Parathyroid adenoma (tissue), 2 donors: Measurements from ENCODE around the gene DBH.

Source experiments
- H2AFZ ChIP-seq: fragments of 300-600 bp; sonication (generic); one replicate; pipeline ENCODE4 v1.7.0; 2017; ENCODE audit warnings: antibody characterized with exemption, mild to moderate bottlenecking
- H3K27ac ChIP-seq: fragments of 300-600 bp; sonication (generic); one replicate; pipeline ENCODE4 v1.7.0; 2017
- H3K27me3 ChIP-seq: fragments of 300-600 bp; sonication (generic); one replicate; pipeline ENCODE4 v1.7.0; 2017; ENCODE audit warnings: low read length; ENCODE audit not compliant: control insufficient read depth, insufficient read depth
- H3K36me3 ChIP-seq: fragments of 300-600 bp; sonication (generic); one replicate; pipeline ENCODE4 v1.7.0; 2017; ENCODE audit warnings: low read length; ENCODE audit not compliant: control insufficient read depth, insufficient read depth
- H3K4me1 ChIP-seq: fragments of 300-600 bp; sonication (generic); one replicate; pipeline ENCODE4 v1.7.0; 2017; ENCODE audit warnings: control low read depth
- H3K4me2 ChIP-seq: fragments of 300-600 bp; sonication (generic); one replicate; pipeline ENCODE4 v1.7.0; 2017; ENCODE audit warnings: low read length
- H3K4me3 ChIP-seq: fragments of 300-600 bp; sonication (generic); one replicate; pipeline ENCODE4 v1.7.0; 2017; ENCODE audit warnings: low read depth, low read length
- H3K79me2 ChIP-seq: fragments of 300-600 bp; sonication (generic); one replicate; pipeline ENCODE4 v1.7.0; 2017; ENCODE audit warnings: control low read depth
- H3K9ac ChIP-seq: fragments of 300-600 bp; sonication (generic); one replicate; pipeline ENCODE4 v1.7.0; 2017; ENCODE audit warnings: mild to moderate bottlenecking
- H3K9me3 ChIP-seq: fragments of 300-600 bp; sonication (generic); one replicate; pipeline ENCODE4 v1.7.0; 2017; ENCODE audit warnings: low read length; ENCODE audit not compliant: control insufficient read depth
- CTCF ChIP-seq: fragments of 300-600 bp; sonication (generic); IDR thresholded peaks from one replicate; pipeline ENCODE4 v1.7.0; 2017; ENCODE audit warnings: antibody characterized with exemption, mild to moderate bottlenecking
- donor health status: primary hyperparathyroidism.

DBH gene

DNA sequence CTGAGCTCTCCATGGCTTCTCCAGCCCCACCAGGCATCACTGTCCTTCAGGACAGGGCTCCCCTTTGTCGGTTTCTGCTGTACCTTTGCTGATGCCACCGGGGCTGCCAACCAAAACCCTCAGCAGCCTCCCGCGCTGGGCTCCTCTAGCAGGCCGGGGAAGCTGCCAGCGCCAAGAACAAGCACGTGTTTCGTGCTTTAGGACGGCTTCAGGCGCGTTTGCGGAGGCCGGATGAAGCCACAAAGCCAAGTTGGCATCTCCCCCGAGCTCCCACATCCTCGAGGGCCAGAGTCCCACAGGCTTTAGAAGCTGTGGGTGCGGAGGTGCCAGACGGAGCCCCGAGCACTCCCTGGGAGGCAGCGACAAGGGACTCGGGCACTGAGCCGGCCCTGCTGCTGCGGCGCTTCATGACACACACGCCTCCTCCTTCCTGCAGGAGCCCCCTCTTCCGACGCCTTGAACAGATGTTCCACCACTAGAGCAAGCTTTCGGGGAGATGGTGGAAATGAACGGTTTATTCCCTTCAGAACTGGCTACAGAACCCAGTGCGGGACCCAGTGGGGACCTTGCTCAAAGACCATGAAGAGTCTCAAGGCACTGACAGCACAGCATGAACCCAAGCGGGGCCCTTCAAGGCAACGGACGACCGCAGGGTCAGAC is 65.3 kb downstream of the DBH start:
- no peak overlapping the region for H2AFZ ChIP-seq
- H3K79me2 ChIP-seq = no peaks in the 10 kb centered on the region
- H3K36me3 ChIP-seq = no peaks in the 10 kb centered on the region
- H3K27me3 ChIP-seq = no peaks in the 10 kb centered on the region
- no peak overlapping the region for H3K4me3 ChIP-seq
- no peak for TF ChIP-seq CTCF
- H3K4me2 ChIP-seq = no peak overlapping the region
- H3K27ac ChIP-seq = no peak overlapping the region
- no peaks in the 10 kb centered on the region for H3K9me3 ChIP-seq
- H3K4me1 ChIP-seq = no peaks in the 10 kb centered on the region
- no peak overlapping the region for H3K9ac ChIP-seq

DNA sequence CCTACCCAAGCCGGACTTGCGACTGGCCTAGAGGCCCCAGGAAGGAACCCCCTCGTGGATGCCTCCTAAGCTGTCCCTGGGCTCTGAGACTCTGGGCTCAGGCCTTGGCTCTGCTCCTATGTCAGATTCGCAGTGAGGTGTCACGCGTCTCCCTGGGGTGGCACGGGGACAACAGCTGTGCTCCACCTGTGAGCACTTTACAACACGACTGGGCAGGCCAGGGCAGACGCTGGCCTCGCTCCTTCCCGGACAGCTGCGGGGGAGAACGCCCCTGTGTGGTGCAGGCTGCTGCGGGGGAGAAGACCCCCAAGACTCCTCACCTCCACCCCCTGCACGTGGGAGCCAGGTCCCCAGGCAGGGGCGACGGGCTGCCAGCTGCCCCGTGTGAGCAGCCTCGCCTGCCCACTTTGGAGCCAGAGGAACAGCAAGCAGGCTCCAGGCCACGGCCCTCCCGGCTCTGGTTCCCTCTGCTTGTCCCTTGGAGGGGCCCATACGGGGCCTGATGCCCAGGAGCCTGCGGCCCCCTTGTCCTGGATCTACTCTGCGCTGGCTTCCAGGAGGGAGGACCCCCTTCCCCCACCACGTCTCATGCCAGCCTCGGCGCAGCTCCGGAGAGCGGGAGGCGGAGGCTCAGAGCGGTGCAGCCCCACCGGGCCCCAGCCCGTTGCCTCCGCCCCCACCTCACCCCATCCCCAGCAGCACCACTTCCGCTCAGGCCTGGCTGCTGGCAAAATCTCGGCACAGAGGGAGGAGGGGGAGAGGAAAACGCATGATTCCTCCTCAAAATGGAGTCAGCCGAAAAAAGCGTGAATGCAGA is 66.0 kb downstream of the DBH start:
- no peaks in the 10 kb centered on the region for H3K79me2 ChIP-seq
- TF ChIP-seq CTCF = no peak
- H3K9ac ChIP-seq = no peak overlapping the region
- no peak overlapping the region for H3K4me3 ChIP-seq
- no peak overlapping the region for H2AFZ ChIP-seq
- no peaks in the 10 kb centered on the region for H3K9me3 ChIP-seq
- H3K36me3 ChIP-seq = no peaks in the 10 kb centered on the region
- H3K27ac ChIP-seq = no peak overlapping the region
- H3K27me3 ChIP-seq = no peaks in the 10 kb centered on the region
- no peak overlapping the region for H3K4me2 ChIP-seq
- no peaks in the 10 kb centered on the region for H3K4me1 ChIP-seq

GRCh38 chr9:133702798-133703590 is 66.8 kb downstream of the DBH start:
- no peaks in the 10 kb centered on the region for H3K9me3 ChIP-seq
- no peaks in the 10 kb centered on the region for H3K4me1 ChIP-seq
- no peak overlapping the region for H2AFZ ChIP-seq
- no peaks in the 10 kb centered on the region for H3K79me2 ChIP-seq
- H3K27ac ChIP-seq = no peak overlapping the region
- TF ChIP-seq CTCF = no peak
- H3K4me2 ChIP-seq = no peak overlapping the region
- no peaks in the 10 kb centered on the region for H3K36me3 ChIP-seq
- no peak overlapping the region for H3K4me3 ChIP-seq
- no peaks in the 10 kb centered on the region for H3K27me3 ChIP-seq
- H3K9ac ChIP-seq = no peak overlapping the region

DNA sequence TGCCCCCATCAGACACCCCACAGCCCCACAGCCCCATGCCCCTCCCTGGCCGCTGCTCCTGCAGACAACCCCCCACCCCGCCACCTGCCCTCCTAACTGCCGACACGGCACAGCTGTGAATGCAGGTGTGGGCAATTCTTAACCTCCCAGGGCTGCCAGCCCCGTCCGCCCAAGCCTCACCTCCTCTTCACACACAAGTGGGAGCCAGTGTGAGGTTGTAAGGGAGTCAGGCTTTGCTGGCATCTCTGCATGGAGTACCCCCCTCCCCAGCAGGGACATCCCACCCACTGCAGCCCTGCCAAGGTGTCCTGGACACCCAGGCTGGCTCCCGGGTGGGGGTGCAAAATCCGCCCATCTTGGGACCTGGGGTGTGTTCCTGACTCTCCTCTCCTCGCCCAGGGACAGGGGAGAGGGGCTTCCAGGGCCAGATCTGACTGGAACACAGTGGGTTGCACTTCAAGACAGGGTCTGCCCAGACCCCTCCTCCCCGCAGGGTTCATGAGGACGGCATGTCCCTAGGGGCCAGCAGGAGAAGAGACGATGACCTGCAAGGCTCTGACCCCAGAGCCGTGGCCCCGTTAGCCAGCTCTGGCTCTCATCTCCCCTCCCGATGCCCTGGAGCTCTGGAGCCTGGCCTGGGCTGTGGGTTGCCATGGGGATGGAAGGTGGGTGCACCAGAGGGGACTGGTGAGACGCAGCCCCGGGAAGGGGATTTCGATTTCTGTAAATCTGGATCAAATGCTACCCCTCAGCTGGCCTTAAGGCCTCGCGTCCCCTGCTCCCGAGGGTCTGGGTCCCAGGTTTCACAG is 67.6 kb downstream of the DBH start:
- Histone ChIP-seq H3K4me1 (no peaks in the 10 kb centered on the region), H3K27ac (no peak overlapping the region), H3K4me2 (no peak overlapping the region), H3K4me3 (no peak overlapping the region), H3K36me3 (no peaks in the 10 kb centered on the region), H3K9ac (no peak overlapping the region), H3K9me3 (no peaks in the 10 kb centered on the region), H3K79me2 (no peaks in the 10 kb centered on the region), H3K27me3 (no peaks in the 10 kb centered on the region), H2AFZ (no peak overlapping the region)
- no peak for TF ChIP-seq CTCF
